ENCODE results near the gene UPF3A.
A peak's percentile ranks its signal among the peaks of the same experiment; 100 is the strongest.
"Not testable (repeated sequence)": the region's sequence is repeated elsewhere in the genome, so short reads cannot be mapped to it uniquely, and the experiment has no call there.

The UPF3A gene

DNA sequence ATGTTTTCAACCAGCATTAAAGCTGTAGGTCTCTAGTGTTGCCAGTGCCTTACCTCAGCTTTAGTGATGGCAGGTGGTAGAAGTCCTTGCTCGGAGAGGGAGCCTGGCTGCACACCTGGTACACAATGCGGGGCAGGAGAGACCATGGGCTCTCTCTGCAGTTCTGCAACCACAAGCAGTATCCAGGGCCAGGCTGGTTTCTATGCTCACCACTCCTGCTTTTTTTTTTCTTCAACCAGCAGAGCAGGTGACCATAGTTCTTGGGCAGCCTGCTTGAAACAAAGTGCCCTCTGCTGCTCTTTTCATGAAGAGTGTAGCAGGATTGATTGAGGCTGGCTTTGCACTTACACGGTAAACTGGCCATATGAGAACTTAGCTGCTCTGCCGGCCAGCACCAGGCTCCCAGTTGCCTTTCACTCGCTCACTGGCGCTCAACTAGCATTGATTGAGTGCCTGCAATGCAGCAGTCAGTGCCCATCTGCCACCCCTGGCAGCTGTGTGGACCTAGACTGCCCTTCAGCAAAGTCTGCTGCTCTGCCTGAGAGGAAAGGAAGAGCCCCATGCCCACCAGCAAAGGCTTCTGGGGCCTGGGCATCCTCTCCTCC lies 28.5 kb downstream of the UPF3A start:
- no peak for FAIRE-seq

DNA sequence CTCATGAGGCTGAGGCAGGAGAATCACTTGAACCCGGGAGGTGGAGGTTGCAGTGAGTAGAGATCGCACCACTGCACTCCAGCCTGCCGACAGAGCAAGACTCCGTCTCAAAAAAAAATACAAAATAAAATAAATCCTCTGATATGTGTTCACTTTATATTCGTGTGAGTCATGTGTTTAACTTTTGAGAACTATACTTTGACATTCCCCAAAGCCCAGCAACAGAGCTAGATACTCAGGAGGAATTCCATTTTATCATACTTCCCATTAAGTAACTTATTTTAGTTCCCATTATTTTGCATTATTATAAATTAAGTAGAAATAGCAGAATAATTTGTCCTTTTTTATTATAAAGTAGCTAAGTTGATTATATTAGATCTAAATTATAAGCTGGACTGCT lies 29.6 kb downstream of the UPF3A start:
- peak; percentile 66 for FAIRE-seq

DNA sequence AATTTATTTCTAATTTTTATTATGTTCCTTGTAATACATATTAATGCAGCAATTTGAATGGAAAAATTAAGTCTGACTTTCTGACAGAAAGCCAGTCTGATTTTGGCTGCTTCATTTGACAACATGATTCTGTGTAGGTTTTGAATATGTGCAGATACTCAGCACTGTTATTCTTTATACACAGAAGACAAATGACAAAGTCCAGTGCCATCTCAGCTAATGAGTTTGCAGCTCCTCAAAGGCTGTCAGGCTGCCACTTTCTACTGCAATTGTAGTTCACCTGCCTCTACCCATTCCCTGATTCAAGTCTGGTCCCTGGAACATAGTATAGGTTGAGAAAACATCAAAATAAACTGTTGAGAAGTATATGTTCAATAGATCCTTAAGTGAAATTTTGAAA lies 30.0 kb downstream of the UPF3A start:
- no peak for FAIRE-seq

DNA sequence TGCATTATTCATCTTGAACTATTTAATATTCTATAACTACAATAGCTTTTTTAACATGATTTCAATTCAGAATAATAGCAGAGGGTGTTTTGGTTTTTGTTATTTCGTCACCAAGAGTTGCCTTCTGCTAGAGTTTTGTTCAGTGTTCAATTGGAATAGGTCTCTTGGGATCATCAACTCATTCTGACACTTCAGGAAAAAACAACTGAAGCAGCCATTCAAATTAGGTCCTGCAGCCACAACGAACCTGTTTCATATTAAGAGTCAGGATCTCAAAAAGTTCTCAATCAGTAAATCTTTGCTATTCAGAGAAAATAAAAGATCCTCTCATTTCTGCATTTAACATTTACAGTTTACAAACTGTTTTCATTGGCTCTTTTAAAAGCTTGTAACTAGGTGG lies 30.5 kb downstream of the UPF3A start:
- FAIRE-seq: peak; percentile 77

DNA sequence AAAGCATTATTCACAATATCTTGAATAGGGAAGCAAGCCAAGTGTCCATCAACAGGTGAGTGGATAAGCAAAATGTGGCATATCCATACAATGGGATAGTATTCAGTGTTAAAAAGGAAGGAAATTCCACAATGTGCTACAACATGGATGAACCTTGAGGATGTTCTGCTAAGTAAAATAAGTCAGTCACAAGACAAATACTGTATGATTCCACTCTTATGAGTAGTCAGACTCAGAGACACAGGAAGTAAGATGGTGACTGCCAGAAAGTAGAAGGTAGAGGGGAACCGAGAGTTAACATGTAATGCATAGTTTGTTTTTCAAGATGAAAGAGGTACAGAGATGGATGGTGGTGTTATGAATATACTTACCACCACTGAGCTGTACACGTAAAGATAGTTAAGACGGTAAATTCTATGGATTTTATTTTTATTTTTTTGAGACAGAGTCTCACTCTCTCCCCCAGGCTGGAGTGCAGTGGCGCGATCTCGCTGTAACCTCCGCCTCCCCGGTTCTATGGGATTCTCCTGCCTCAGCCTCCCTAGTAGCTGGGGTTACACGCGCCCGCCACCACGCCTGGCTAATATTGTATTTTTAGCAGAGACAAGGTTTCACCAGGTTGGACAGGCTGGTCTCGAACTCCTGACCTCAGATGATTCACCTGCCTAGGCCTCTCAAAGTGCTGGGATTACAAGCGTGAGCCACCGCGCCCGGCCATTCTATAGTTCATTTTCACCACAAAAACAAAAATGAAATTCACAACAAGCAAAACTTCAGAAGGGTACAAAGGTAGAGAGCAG lies 31.9 kb downstream of the UPF3A start:
- FAIRE-seq: no peak

DNA sequence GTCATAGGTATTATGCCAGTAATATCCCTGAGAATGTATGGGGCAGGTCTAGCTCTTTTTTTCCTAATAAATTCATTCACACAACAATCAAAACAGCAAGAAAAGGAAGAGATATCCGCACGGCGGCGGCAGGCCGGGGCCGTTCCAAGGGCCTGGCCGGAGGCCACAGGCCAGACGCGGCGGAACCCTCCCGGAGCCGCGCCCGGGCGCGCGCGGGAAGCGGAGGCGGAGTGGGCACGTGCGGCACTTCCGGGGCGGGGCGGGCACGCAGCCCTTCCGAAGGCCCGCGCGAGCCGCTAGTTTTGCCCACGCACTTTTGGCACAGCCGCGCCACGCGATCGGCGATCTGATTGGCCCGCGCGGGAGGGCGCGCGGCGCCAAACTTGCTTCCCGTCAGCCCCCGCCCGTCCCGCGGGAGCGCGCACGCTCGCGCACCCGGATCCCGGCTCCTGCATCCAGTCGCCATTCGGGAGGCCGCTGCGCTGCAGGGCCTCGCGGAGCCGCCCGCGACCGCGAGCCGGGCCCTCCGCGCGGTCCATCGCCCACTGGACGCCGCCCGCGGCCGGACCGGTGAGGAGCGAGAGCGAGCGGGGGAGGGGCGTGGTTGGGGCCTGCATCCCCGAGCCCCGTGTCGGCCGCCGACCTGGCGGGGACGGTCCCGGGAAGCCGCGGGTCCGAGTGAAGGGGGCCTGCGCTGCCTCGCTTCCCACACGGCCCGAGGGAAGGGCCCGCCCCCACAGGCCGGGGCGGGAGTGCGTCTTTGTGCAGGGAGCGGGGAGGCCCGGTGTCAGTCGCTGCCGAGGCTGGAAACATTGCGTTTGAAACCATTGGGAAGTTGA lies 32.9 kb downstream of the UPF3A start, which contains the start of gene CHAMP1:
CHAMP1 (plus strand) TSS at position 430 of the 839 bp plus-strand sequence. CDS start 9,340 bp downstream, outside the sequence.
- FAIRE-seq: no peak

DNA sequence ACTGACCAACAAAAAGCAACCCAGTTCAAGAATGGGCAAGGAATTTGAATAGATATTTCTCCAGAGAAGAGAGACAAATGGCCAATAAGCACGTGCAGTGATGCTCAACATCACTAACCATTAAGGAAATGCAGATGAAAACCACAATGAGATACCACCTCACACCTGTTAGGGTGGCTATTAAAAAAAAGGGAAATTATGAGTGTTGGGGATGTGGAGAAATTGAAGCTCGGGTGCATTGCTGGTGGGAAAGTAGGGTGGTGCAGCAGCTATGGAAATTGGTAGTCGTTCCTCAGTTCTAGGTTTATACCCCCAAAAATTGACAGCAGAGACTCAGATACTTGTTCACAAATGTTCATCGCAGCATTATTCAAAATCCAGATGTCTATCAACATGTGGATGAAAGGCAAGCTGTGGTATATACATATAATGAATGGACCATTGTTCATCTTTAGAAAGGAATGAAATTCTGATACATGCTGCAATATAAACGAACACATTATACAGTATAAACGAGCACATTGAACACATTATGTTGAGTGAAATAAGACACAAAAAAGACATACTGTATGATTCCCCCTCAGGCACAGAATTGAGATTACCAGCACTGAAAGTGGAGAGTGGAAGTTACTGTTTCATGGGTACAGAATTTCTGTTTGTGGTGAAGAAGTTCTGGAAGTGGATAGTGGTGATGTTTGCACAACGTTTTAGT lies 33.8 kb downstream of the UPF3A start:
- no peak for FAIRE-seq

DNA sequence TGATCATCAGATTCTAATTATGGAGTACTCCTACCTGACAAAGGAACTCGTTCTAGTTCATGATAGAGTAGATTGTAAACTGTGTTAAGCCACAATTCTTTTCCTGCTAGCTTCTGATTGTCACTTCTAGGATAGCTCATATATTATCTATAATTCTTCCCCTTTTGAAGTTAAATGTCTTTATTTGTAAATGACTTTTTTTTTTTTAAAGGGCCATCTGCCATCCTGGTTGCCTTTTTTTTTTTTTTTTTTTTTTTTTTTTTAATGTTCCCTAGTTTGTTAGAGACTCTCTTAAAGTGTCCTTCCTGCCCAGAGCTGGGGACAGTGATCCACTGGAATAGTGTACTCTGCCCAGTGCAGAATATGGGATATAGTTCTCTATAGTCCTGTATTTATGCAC lies 37.2 kb downstream of the UPF3A start:
- no peak for FAIRE-seq

DNA sequence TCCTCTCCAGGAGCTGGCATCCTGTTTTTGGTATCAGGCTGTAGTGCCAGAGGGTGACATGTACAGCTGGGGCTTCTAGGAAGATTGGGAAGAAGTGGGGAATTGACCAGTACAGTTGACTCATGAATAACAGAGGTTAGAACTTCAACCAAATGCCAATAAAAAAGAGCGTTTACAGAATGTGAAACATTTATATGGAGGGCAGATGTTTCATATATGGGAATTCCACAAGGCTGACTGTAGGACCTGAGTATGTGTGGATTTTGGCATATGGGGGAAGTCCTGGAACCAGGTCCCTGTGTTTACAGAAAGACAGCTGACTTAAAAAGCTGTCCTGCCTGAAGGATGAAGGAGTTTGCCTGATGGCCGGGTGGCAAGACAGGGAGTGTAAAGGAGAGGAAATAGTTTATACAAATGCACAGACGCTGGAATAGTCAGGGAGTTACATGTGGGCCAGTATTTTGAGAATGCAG lies 38.1 kb downstream of the UPF3A start:
- no peak for FAIRE-seq

DNA sequence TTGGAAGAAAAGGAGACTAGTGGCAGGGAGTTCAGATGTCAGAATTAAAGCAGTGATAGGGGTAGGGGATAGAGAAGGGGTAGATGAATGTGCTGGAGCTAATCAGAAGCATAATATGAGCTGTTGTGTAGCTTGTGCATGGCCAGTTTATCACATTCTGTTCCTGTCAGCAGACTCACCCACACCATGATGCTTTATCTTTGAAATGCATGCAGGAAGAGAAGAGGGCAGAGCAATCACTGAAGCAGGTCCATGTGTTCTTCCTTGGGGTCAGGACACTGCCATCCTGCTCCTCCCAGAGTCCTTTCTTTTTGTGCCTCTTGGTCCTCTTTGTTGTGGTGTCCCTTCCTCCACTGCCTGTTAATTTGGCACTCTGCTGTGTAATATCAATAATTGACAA lies 38.7 kb downstream of the UPF3A start:
- FAIRE-seq: no peak

DNA sequence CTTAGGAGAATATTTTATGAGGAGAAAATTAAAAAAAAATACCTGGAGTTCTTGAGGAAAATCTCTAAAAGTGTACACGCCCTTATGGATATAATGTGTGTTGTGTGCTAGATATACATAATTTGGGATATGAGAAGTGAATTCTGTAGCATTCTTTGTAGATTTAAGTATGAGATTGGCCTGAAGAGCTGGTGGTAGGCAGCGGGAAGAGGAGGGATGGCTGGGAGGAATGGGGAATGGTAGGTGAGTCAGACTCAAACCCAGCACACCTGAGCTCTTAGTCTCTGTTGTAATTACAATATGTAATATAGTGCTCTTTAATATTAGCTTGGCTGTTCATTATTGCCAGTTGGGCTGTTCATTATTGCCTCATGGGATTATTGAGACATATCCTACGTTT lies 39.9 kb downstream of the UPF3A start:
- FAIRE-seq: no peak

DNA sequence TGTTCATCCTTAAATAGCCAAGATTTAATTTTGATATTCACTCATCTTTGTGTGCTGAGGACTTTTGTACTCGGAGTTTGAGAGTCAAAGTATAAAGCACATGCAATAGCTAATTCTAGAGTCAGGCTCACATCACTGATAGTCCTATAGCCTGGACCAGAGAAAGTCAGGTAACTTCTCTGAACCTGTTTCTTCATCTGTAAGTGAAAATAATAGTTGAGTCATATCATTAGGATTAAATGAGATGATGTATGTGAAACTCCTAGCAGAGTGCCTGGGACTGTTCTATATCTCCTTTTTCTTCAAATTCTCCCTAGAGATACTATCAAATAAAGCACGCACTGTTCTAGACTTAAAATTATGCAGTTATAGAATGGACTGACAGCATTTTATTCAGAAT lies 41.9 kb downstream of the UPF3A start:
- no peak for FAIRE-seq

DNA sequence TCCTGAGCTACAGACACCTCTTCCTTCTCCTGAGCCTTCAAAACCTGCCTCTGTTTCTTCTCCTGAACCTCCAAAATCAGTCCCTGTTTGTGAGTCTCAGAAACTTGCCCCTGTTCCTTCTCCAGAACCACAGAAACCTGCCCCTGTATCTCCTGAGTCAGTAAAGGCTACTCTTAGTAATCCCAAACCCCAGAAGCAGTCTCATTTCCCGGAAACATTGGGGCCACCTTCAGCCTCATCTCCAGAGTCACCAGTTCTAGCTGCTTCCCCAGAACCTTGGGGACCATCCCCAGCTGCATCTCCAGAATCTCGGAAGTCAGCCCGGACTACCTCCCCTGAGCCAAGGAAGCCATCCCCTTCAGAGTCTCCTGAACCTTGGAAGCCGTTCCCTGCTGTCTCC lies 42.9 kb downstream of the UPF3A start:
- no peak for FAIRE-seq

DNA sequence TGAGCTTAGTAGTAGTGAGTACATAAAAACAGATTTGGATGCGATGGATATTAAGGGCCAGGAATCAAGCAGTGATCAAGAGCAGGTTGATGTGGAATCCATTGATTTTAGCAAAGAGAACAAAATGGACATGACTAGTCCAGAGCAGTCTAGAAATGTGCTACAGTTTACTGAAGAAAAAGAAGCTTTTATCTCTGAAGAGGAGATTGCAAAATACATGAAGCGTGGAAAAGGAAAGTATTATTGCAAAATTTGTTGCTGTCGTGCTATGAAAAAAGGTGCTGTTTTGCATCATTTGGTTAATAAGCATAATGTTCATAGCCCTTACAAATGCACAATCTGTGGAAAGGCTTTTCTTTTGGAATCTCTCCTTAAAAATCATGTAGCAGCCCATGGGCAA lies 44.3 kb downstream of the UPF3A start:
- FAIRE-seq: no peak

DNA sequence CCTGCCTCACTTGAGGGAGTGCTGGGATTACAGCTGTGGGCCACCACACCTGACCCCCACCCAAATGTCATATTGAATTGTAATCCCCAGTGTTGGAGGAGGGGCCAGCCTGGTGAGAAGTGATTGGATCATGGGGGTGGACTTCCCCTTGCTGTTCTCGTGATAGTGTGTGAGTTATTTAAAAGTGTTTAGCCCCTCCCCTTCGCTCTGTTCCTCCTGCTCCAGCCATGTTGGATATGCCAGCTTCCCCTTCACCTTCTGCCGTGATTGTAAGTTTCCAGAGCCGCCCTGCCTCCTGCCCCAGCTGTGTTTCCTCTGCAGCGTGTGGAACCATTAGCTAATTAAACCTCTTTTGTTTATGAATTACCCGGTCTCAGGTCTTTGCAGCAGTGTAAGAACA lies 46.6 kb downstream of the UPF3A start:
- FAIRE-seq: no peak

DNA sequence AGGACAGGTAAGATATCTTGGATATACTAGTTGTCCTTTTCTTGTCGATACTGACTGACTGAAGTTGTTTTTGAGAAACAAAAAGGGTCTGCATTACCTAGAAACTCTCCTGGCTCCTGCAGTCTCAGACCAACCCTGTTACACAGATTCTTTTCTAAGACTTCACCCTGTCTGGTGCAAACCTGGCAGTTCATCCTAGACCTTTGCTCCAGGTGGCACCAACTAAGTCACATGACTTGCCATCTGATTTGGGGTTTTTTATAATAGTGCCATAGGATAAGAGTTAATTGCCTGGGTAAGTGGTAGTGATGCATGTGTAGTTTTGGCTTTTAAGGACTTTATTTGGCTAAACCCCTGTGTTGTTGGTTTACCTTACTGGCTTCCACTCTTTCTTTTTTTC lies 47.2 kb downstream of the UPF3A start:
- no peak for FAIRE-seq

DNA sequence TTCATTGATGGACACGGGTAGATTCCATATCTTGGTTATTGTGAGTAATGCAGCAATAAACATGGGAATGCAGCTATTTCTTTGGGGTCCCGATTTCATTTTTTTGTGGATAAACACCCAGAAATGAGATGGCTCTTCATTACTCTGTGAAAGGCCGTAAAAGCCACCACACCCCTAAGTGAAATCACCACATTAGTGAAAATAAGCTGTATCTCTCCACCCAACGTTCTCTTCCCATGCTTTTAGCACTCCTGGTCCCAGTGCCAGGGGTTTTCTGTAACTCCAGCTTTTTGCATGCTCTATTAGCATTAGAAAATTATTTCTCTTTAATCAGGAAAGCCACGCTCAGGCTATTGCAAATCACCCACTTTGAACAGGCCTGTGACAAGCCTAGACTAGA lies 48.7 kb downstream of the UPF3A start:
- no peak for FAIRE-seq

DNA sequence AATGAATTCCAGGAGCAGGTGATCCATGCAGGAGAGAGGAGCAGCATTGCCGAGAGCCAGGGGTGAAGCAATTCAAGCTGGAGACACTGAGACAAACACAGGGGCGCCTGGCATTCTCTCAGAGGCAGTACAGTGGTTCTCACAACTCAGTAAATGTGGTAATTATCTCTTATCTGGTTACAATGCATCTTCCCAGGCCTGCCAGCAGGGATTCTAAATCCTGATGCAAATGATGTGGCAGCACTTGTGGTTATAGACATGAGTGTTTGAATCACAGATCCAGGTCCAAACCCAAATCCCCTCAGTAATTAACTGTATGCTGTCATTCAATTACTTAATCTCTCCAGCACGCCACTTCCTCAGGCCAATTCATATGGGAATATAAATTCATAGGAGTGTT lies 52.5 kb downstream of the UPF3A start:
- FAIRE-seq: not testable (repeated sequence)

DNA sequence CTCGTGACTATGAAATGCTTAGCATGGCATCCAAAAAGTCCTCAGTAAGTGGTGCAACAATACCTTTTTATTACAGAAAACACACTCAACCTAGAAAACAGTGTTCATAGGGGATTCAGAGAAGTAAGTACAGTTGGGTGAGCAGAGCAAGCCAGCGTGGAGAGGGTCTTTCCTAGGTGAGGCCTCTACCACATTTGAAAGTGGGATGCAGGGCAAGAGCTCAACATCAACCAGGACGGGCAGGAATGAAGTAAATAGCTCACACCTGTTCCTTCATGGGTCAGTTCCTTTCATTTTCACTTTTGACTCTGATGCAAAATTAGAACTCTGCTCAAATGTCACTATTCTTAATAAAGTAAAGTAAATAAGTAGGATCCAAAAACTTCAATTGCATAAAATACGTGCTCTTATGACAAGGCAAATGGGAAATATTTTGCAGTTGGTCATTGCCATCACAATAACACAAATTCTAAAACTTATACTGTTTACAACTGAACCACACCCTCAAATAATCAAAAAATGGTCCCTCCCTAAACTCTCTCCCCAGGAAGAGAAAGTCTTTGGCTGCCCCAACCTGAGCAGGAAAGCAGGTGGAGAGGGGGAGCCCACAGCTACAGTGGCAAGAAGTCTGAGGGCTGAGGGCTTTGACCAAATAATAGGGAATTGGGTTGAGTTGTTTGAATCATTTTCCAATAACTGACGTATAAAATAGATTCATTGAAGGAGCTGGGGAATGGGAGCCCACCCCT lies 53.1 kb downstream of the UPF3A start:
- FAIRE-seq: no peak

DNA sequence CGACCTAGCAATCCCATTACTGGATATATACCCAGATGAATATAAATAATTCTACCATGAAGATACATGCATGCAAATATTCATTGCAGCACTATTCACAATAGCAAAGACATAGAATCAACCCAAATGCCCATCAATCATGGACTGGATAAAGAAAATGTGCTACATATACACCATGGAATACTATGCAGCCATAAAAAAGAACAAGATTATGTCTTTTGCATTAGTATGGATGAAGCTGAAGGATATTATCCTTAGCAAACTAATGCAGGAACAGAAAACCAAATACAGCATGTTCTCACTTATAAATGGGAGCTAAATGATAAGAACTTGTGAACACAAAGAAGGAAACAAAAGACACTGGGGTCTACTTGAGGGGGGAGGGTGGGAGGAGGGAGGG lies 55.1 kb downstream of the UPF3A start:
- not testable (repeated sequence) for FAIRE-seq

DNA sequence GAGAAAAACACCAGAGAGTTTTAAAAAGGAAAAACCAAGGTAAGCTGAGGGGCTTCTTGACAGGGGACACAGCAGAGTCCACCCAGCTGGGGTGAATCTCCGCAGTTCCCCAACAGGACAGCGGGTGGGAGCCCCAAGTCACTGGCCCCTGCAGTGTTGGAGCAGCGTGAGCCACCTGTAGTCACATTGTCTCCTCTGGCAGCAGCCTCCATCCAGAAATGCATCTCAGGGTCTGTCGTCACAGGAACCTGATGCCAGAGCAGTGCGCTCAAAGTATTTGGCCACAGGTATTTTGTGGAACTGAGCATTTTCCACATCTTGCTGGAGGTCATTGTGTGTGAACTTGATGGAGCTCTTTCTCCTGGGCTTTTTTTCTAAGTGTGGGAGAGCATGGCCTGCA lies 57.6 kb downstream of the UPF3A start:
- FAIRE-seq: no peak

DNA sequence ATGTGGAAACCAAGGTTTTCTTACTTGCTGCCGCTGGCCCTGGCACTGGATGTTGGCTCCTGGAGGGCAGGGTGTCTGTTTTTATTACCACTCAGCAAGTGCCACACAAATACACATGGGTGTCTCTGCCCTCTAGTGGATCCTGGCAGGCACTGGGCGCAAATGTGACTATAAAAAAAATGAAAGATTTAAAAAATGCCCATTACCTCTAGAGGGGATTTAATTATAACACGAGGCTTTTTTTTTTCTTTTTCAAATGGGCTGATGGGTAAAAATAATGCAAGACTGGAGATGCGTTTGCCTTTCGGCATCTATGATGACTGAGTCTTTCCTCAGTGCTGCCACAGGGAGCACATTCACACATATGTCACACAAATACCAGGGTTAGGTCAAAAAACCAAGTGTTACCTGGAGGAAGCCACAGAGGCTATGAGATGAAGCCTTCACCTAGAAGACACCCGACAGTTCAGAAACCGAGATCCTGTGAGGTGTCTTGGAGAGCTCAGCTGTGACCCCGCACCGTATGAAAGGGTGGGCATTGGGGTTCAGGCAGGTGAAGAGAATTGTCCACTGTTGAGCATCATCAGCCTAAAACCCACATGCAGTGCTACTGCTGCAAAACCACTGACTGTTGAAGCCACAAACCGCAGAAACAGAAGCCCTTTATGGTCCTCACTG lies 58.6 kb downstream of the UPF3A start:
- FAIRE-seq: peak; percentile 84
